HepG2 (cell line): ENCODE results near the gene RNFT2. TPM values are rescaled to one million over a fixed set of nuclear protein-coding genes. Genes with fewer than 3 reads are reported as not detected.

Experiments
- PCBP2 ChIP-seq: fragments of 200-400 bp; formaldehyde crosslinking; optimal IDR thresholded peaks from 2 replicates; pipeline ENCODE3; 2018; ENCODE audit warnings: low read length, low read depth; ENCODE audit not compliant: poor library complexity, severe bottlenecking
- SMARCC2 ChIP-seq: fragments of 450-650 bp; IDR thresholded peaks from 2 replicates; pipeline ENCODE4 v1.6.1; 2017; ENCODE audit warnings: antibody characterized with exemption, mild to moderate bottlenecking
- polyA plus RNA-seq, 8 experiments: library from polyadenylated mRNA; depleted of rRNA in 3 of 8; stranded (reverse) in 7 of 8; unstranded in 1 of 8; fragments of >200 nt; fragmentation: Illumina TruSeq in 4 of 8; extraction: Trizol in 4 of 8; gene quantifications; 2 replicates each; pipeline versions ENCODE4 v1.2.1 to v1.2.3, GENCODE V29; 2011 to 2016; ENCODE audit warnings: low read depth in 4 of 8, missing spikeins in 1 of 8, mixed read lengths in 1 of 8; ENCODE audit not compliant: insufficient read depth in 1 of 8
- total RNA-seq, 5 experiments: library from RNA; depleted of rRNA; stranded (reverse); fragments of >200 nt; fragmentation: Illumina TruSeq; extraction: Trizol; gene quantifications; 2 replicates each; pipeline ENCODE4 v1.2.3, GENCODE V29; 2016; ENCODE audit warnings: low read depth in 1 of 5
- TF ChIP-seq, protein P1 (sequence below): sonication (generic); formaldehyde crosslinking; IDR thresholded peaks from 2 replicates; pipeline ENCODE4 v1.9.0; 2021; ENCODE audit warnings: missing genetic modification reagents, borderline replicate concordance
- TF ChIP-seq, protein P2 (sequence below): sonication (generic); formaldehyde crosslinking; IDR thresholded peaks from one replicate; pipeline ENCODE4 v1.5.1; 2020; ENCODE audit warnings: mild to moderate bottlenecking, missing genetic modification reagents; ENCODE audit errors: not compliant biosample characterization
- TF ChIP-seq, protein P3 (sequence below): sonication (generic); formaldehyde crosslinking; IDR thresholded peaks from 2 replicates; pipeline ENCODE4 v1.5.1; 2020; ENCODE audit warnings: missing genetic modification reagents, mild to moderate bottlenecking, borderline replicate concordance
- TF ChIP-seq, protein P4 (sequence below): sonication (generic); formaldehyde crosslinking; IDR thresholded peaks from 2 replicates; pipeline ENCODE4 v1.5.0; 2020; ENCODE audit warnings: mild to moderate bottlenecking, missing genetic modification reagents

RNFT2 gene
- total and polyA plus RNA-seq, 2 of the 13 experiments (the other 11 are each of a cell fraction or from before 2014, with no cell fraction given) = 3.3 to 8.3 TPM

DNA sequence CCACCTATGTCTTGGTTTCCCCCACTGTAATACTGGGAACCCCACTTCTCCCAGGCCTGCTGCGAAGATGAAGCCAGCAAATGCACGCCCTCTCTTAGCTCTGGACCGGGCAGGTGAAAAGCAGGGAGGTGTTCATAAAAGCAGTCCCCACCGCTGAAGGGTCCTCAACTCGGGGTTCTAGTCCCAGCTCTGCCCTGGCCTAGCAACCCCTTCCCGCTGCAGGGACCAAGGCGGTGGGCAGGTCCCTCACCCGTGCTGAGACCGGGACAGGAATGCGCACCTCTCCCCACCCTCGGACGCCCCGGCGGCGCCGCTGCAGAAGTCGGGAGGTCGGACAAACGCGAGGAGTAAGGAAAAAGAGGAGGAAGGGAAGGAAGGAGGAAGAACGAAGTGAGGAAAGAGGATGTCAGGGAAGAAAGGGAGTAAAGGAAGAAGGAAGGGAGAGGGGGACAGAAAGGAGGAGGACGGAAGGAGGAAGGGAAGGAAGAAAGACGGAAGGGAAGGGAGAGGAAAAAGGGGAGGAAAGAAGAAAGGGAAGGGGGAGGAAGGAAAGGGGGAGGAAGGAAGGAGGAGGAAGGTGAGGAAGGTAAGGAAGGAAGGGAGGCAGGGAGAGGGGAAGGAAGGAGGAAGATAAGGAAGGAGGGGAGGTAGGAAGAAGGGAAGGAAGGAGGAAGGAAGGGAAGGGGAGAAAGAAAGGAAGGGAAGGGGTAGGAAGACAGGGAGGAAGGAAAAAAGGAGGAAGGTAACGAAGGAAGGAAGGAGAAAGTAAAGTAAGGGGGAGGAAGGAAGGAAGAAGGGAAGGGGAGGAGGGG, 947 bp upstream of the RNFT2 start (continued):
- TF ChIP-seq, protein P1, sequence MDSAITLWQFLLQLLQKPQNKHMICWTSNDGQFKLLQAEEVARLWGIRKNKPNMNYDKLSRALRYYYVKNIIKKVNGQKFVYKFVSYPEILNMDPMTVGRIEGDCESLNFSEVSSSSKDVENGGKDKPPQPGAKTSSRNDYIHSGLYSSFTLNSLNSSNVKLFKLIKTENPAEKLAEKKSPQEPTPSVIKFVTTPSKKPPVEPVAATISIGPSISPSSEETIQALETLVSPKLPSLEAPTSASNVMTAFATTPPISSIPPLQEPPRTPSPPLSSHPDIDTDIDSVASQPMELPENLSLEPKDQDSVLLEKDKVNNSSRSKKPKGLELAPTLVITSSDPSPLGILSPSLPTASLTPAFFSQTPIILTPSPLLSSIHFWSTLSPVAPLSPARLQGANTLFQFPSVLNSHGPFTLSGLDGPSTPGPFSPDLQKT (CRISPR knock-in tag) = no peak
- TF ChIP-seq, protein P2, sequence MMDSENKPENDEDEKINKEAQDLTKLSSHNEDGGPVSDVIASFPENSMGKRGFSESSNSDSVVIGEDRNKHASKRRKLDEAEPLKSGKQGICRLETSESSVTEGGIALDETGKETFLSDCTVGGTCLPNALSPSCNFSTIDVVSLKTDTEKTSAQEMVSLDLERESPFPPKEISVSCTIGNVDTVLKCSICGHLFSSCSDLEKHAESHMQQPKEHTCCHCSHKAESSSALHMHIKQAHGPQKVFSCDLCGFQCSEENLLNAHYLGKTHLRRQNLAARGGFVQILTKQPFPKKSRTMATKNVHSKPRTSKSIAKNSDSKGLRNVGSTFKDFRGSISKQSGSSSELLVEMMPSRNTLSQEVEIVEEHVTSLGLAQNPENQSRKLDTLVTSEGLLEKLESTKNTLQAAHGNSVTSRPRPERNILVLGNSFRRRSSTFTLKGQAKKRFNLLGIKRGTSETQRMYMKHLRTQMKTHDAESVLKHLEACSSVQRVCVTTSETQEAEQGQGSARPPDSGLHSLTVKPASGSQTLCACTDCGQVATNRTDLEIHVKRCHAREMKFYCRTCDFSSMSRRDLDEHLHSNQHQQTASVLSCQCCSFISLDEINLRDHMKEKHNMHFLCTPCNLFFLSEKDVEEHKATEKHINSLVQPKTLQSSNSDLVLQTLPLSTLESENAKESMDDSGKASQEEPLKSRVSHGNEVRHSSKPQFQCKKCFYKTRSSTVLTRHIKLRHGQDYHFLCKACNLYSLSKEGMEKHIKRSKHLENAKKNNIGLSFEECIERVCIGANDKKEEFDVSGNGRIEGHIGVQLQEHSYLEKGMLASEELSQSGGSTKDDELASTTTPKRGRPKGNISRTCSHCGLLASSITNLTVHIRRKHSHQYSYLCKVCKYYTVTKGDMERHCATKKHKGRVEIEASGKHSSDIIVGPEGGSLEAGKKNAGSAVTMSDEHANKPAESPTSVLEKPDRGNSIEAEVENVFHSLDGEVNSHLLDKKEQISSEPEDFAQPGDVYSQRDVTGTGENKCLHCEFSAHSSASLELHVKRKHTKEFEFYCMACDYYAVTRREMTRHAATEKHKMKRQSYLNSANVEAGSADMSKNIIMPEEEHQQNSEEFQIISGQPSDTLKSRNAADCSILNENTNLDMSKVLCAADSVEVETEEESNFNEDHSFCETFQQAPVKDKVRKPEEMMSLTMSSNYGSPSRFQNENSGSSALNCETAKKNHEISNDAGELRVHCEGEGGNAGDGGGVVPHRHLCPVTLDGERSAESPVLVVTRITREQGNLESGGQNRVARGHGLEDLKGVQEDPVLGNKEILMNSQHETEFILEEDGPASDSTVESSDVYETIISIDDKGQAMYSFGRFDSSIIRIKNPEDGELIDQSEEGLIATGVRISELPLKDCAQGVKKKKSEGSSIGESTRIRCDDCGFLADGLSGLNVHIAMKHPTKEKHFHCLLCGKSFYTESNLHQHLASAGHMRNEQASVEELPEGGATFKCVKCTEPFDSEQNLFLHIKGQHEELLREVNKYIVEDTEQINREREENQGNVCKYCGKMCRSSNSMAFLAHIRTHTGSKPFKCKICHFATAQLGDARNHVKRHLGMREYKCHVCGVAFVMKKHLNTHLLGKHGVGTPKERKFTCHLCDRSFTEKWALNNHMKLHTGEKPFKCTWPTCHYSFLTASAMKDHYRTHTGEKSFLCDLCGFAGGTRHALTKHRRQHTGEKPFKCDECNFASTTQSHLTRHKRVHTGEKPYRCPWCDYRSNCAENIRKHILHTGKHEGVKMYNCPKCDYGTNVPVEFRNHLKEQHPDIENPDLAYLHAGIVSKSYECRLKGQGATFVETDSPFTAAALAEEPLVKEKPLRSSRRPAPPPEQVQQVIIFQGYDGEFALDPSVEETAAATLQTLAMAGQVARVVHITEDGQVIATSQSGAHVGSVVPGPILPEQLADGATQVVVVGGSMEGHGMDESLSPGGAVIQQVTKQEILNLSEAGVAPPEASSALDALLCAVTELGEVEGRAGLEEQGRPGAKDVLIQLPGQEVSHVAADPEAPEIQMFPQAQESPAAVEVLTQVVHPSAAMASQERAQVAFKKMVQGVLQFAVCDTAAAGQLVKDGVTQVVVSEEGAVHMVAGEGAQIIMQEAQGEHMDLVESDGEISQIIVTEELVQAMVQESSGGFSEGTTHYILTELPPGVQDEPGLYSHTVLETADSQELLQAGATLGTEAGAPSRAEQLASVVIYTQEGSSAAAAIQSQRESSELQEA (CRISPR knock-in tag) = no peak
- TF ChIP-seq PCBP2 (peak; percentile 75), SMARCC2 (no peak)
- TF ChIP-seq, protein P3, sequence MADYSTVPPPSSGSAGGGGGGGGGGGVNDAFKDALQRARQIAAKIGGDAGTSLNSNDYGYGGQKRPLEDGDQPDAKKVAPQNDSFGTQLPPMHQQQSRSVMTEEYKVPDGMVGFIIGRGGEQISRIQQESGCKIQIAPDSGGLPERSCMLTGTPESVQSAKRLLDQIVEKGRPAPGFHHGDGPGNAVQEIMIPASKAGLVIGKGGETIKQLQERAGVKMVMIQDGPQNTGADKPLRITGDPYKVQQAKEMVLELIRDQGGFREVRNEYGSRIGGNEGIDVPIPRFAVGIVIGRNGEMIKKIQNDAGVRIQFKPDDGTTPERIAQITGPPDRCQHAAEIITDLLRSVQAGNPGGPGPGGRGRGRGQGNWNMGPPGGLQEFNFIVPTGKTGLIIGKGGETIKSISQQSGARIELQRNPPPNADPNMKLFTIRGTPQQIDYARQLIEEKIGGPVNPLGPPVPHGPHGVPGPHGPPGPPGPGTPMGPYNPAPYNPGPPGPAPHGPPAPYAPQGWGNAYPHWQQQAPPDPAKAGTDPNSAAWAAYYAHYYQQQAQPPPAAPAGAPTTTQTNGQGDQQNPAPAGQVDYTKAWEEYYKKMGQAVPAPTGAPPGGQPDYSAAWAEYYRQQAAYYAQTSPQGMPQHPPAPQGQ = no peak
- TF ChIP-seq, protein P4, sequence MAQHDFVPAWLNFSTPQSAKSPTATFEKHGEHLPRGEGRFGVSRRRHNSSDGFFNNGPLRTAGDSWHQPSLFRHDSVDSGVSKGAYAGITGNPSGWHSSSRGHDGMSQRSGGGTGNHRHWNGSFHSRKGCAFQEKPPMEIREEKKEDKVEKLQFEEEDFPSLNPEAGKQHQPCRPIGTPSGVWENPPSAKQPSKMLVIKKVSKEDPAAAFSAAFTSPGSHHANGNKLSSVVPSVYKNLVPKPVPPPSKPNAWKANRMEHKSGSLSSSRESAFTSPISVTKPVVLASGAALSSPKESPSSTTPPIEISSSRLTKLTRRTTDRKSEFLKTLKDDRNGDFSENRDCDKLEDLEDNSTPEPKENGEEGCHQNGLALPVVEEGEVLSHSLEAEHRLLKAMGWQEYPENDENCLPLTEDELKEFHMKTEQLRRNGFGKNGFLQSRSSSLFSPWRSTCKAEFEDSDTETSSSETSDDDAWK (CRISPR knock-in tag) = no peak
